CD4-positive, alpha-beta T cell treated with Interleukin-1 beta for 1 hour (primary cell): ENCODE data around the gene HES7.

Experiments used
- DNase-seq, 2 donors: peaks; one replicate each; pipeline ENCODE4 v3.0.0-alpha.2; 2020 to 2022

Gene HES7

GRCh38 chr17:8142887-8143580, 19.1 kb upstream of the HES7 start:
- DNase-seq = peak in 1 of 2 donors; percentile 29

GRCh38 chr17:8142158-8142886, 18.4 kb upstream of the HES7 start:
- DNase-seq = peak in 1 of 2 donors; percentile 28

DNA sequence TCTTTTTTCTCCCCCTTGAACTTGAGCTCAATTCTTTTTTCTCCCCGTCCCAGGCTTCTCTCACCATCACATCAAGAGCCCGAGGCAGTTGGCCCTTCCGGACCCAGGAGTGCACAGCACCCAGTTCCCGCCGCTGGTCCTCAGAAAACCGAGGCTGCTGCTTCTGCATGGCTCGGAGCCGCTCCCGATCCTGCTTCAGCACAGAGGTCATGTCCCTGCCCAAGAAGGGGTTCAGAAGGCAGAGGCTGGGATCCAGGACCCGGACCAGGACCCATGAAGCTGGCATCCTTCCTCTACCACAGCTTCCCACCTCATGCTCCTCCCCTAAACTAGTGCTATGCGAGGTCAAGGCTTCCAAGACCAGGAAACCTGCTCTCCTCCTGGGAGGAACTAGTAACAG, 17.8 kb upstream of the HES7 start:
- DNase-seq = no peak

GRCh38 chr17:8141045-8141444, 17.1 kb upstream of the HES7 start:
- DNase-seq = no peak

- no peak for DNase-seq
Observed at GRCh38 chr17:8140065-8141029, 16.4 kb upstream of the HES7 start.

DNA sequence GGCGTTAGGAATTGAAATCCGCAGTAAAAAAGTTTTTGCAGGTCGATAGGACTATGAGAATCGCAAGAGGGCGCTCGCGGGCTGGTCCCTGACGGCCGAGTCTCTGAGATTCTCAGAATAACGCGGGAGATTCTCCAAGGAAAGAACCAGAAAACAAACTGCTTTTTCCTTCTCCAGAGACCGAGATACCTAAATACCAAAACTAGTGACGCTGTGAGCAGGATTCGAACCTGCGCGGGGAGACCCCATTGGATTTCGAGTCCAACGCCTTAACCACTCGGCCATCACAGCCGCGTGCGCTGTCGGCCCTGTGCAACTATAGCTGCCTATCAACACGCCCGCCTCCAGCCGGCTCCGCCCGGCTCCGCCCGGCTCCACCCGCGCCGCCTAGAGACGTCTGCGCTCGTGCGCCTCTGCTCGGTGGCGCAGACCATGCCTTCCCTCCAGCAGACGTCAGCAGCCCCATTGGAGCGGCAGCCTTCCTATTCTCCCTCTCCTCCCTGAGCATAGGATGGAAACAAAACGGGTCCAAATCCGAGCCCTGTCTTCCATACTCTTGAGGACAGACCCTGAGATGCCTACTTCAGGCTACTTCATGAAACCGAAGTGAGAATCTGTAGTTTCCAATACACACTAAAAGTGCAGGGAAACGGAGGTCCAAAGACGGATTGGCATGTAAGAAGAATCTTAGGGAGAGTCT, 14.9 kb upstream of the HES7 start:
- peak; percentile 96 for DNase-seq

GRCh38 chr17:8138374-8138671, 14.4 kb upstream of the HES7 start:
- no peak for DNase-seq

- no peak for DNase-seq
Observed at GRCh38 chr17:8137645-8138373, 13.9 kb upstream of the HES7 start.

DNA sequence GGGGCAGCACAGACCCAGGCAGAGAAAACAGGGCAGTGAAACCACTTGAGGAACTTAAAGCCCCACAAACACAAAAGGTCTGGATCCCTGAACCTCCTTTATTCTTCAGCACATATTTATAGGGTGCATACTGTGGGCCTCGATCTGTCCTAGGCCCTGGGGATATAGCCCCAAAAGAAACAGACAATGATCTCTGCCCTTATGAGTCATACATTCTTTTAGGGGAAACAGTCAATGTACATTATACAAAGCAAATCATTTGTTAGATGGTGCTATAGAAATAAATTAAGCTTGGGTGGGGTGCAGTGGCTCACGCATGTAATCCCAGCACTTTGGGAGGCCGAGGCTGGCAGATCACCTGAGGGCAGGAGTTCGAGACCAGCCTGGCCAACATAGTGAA, 10.0 kb upstream of the HES7 start:
- no peak for DNase-seq

- DNase-seq = no peak
Observed at GRCh38 chr17:8133399-8133798, 9.5 kb upstream of the HES7 start.

DNA sequence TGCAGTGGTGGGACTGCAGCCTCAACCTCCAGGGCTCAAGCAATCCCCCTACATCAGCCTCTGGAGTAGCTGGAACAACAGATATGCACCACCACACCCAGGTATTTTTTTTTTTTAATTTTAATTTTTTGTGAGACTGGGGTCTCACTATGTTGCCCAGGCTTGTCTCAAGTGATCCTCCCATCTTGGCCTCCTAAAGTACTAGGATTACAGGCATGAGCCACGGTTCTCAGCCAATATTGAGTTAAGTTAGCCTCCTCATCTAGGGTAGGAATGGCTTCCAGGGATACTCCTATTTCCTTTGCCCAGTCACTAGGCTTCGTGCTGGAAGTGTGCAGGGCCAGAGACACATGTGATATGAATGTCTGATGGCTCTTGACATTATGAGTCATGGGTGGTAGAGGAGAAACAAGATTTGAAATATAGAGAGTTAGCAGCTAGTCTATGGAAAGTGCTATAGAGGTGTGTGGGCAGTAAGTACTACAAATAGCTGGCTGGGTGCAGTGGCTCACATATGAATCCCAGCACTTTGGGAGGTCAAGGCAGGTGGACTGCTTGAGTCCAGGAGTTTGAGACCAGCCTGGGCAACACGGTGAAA, 8.0 kb upstream of the HES7 start:
- DNase-seq = no peak

GRCh38 chr17:8128125-8128784, 4.3 kb upstream of the HES7 start:
- no peak for DNase-seq

DNA sequence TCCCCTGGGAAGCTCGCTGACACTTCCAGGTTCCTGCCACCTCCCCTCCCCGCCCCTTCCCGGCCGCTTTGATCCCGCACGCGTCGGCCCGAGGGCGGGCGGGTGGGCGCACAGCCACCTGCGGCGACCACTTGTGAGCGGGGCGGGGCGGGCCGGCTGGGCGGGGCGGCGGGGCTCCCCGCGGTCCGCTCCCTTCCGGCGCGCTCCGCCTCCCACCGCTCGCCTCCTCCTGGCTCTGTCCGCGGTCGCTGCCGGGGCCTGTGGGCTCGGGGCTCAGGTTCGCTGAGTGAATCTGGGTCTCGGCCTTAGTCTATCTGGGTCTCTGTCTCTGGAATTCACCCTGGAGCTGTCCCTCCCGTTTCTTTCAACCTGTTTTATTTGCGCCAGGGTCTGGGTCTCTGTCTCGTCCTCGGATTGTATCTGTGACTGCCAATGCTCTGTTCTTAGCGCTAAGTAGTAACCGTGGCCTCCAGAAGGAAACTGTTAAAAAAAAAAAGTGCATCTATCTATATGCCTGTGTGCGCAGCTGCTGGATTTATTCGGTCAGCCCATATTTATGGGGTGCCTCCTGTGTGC, 2.7 kb upstream of the HES7 start:
- DNase-seq = peak; percentile 53 to 56

DNA sequence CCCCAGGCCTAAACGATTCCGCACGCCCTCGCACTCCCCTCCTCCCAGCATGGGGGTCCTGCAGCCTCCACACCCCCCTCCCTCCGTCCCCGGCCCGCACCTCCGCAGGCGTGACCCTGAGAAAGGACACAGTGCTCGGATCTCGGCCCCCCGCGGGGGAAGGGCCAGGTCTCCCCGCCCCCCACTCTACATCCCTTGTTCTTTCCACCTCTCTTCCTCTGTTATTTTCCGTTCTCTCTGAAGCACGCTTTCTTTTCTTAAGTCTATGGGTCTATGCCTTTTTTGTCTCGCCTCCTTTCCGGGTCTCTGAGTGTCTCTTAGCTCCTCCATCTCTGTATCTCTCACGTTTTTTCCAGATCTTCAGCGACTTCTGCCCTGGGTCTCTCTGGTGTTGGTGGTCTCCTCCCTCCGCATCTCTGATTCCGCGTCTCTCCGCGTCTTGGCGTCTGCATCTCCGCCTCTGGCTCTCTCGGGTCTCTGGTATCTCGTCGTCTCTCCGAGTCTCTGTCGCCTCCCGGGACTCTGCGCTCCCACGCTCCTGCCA, 2.1 kb upstream of the HES7 start:
- DNase-seq = no peak

DNA sequence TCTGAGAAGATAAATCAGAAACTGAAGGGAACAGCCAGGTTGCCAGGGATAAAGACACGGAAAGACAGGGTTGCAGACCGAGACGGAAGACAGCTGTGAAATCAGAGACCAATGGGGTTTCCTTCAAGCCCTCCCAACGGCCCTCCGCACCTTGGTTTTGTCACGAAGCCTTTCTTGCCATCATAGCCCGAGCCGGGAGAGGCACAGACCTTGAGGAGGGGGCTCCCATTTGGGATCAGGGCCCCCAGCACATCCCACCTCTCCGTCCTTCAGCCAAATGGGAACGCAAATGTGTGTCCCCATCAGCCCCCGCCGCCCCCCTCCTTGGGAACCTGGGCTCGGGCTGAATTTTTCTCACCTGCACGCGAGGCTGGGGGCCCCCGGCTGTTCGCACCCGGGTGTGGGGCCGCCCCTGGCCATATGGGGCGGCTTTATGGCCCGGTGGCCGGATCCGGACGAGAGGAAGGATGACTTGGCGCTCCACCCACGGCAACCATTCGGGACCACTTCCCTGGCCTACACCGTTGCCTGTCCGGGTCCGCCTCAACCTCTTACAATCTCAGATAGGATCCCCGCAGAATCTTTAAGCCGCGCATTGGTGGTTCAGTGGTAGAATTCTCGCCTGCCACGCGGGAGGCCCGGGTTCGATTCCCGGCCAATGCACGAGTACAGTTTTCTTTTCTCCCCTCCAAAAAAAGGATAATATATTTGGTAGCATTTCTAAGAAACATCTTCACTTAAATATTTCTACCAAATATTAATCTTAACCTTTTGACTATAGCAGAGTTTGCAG, 1.4 kb upstream of the HES7 start:
- DNase-seq = peak; percentile 88 to 92

DNA sequence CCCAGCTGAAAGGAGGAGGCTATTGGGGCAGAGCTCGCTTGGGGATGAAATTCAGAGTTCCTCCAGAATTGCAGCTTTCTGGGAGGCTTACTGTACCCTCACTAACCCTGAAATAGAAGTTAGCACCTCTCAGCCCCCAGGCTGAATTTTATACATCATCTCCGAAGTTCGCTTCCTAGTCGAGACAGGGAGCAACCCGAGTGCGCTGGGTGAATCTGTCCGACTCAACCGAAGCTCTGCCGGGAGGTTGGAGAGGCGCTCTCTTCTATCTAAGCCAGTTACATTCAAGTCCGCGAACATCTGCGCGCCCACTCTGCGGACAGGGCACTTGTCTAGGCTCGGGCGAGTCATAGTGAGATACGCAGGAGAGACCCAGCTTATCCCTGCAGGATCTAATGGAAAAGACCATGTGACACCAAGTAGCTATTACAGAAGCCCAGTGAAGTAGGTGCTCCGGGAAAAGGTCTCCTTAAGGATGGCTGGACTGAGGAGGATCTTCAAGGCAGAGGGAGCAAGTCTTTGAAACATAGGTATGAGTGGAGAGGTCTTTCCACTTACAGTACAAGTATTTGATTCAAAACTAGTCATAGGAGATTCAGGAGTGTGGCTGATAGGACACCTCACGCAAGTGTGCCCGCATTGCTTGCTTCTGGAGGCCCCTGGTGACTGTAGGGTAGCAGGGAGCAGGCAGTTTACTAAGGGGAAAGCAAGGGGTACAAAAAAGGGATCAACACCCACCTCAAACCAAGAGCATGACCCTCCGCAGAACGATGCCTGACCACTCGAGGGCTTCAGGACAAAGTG, 646 bp upstream of the HES7 start:
- DNase-seq = no peak

DNA sequence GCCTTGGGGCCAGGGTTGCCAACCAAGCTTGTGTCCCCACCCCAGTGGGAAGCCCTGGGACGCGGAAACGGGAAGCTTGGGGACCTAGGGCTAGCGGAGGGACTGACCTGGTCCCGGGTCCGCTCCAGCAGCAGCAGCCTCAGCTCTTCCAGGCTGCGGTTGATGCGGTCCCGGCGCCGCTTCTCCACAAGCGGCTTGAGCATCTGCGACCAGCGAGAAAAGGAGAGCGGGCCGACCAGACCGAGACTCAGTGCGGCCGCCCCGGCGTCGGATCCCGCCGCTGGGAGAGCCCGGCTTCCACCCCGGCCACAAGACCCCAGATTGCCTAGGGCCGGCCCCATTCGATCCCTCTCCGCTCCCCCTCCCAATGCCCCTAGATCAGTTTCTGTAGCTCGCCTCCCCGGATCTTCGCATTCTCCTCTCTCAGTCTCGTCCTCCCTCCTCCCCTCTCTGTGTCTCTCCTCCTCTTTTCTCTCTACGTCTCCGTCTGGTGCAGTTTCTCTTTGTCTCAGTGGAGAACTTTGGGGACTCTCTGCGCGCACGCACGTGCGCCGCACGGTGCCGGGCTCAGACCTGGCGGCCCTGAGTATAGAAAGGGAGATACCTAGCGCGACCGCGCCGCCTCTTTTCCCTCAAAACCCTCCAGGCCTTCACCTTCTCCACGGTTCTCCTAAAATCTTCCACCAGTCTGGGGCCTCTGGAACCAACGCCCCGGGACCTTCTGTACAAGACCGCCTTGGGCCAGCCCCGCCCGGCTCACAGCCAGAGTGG, 797 bp downstream of the HES7 start:
- DNase-seq = peak in 1 of 2 donors; percentile 55

DNA sequence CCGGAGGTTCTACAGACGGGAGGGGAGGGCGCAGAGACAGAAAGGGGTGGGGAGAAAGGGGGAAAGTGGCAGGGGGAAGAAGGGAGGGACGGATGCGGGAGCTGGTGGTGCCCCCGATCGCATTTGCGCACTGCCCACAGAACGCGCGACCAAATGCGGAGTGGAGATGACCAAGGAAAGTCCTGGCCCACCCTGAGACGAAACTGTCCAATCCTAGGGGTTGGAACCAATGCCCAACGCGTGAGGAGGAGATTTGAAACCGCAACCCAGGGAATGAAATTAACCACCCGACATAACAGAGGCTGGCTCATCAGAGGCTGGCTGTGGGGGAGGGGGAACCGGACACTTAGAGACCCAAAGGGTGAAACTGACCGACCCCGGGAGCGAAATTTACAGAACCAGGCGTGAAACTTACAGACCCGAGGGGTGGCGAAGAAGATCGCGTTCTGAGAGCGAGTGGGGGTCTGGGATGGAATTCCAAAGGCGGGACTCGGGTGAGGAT, 1.4 kb downstream of the HES7 start:
- DNase-seq = no peak
